22Rv1 (cell line): ENCODE data around the gene RSPH1.
"Not testable (repeated sequence)": the region's sequence is repeated elsewhere in the genome, so short reads cannot be mapped to it uniquely, and the experiment has no call there.

ENCODE experiments used
- H3K27ac ChIP-seq: fragments of 450-650 bp; 2 replicates; pipeline ENCODE4 v1.5.1; 2017
- CTCF ChIP-seq: fragments of 450-650 bp; IDR thresholded peaks from 2 replicates; pipeline ENCODE4 v1.5.1; 2017; ENCODE audit warnings: mild to moderate bottlenecking
- ZFX ChIP-seq: fragments of 450-650 bp; IDR thresholded peaks from 2 replicates; pipeline ENCODE4 v1.6.1; 2017; ENCODE audit warnings: antibody characterized with exemption, borderline replicate concordance

RSPH1 gene

DNA sequence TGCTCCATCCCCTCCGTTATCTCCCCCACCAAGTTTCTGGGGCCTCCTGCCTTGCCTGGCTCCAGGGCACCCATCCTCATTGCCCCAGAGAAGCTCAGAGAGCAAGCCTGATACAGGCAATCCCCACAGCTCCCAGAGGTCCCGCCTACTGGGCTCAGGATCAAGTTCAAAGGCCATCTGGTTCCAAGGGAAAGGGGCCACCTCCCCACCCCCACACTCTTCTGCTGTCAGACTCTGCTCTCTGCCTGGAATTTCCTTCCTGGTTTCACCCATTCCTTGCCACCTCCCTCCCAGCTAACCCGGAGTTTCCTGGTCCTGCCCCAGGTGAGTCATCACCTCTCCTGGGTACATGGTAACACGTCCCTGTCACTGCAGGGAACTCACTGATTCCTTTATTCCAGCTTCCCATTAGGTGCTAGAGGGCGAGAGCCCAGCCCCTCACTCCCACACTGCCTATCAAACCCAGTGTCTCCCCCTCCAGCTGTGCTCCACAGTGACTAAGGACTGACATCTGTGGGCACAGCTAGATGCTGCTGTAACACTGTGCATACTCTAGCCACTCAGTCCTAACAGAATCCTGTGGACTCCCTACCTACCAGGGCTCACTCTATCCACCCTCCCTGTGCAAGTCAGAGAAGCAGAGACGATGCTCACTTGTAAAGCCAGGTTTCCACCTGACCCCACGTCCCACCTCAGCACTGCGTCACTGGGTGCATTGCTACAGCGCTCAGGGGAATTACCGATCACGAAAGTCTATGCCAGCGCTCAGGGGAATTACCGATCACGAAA is 21.8 kb downstream of the RSPH1 start:
- TF ChIP-seq CTCF: no peak
- TF ChIP-seq ZFX: no peak

DNA sequence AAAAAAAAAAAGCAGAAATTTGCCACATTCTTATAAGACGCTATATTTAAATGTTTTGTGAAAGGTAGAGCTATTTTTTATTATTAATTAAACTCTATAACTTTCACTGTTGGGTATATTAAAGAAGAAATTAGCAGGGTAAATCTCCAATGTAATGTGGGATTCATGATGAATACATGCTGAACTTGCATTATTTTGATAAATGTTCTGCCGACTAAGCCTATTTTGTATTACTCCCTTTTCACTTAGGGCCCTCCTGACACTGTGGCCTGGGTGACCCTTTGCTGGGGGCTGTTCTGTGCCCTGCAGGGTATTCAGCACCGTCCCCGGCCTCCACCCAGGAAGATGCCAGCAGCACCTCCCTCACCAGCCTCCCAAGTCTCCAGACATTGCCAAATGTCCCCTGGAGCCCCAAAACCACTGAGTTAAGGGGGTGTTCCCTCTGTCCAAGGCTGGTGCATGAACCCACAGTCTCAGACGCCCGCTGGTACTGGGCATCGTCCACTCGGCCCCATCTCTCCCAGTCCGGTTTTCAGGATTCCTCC is 22.5 kb downstream of the RSPH1 start:
- TF ChIP-seq CTCF: no peak
- no peak for TF ChIP-seq ZFX
- H3K27ac ChIP-seq: no peak overlapping the region

More for the DNA sequence above, 21.8 kb downstream of the RSPH1 start:
- H3K27ac ChIP-seq: no peak overlapping the region

- TF ChIP-seq CTCF (no peak), ZFX (no peak)
Measured at GRCh38 chr21:42472521-42472920, 23.5 kb downstream of the RSPH1 start.

GRCh38 chr21:42471716-42472330 is 24.2 kb downstream of the RSPH1 start:
- no peak overlapping the region for H3K27ac ChIP-seq
- TF ChIP-seq CTCF (no peak), ZFX (no peak)

More at GRCh38 chr21:42472521-42472920, 23.5 kb downstream of the RSPH1 start:
- no peak overlapping the region for H3K27ac ChIP-seq

DNA sequence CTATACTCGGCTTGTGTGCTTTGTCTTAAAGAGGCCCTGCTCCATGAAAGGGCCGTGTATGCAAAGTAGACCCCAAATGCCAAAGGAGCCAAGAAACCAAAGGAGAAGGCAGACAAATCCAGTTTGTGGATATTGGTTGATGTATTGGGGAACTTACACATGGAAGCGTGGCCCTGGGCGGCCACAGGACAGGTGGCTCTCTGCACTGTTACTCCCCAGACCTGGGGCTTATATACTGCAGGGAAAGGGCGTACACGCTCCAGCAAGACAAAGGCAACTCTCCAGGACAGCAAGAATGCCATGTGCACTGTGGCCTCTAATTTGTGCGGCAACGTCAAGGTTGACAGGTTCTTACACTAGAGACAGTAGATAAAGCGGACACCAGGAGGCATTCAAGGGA is 24.8 kb downstream of the RSPH1 start:
- H3K27ac ChIP-seq: no peak overlapping the region
- TF ChIP-seq CTCF (no peak), ZFX (no peak)

- not testable (repeated sequence) for H3K27ac ChIP-seq
Measured at GRCh38 chr21:42469726-42470125, 26.3 kb downstream of the RSPH1 start.

GRCh38 chr21:42469272-42469671 is 26.8 kb downstream of the RSPH1 start:
- no peak overlapping the region for H3K27ac ChIP-seq

More at GRCh38 chr21:42469272-42469671, 26.8 kb downstream of the RSPH1 start:
- TF ChIP-seq ZFX: no peak
- TF ChIP-seq CTCF: no peak
